ENCODE results near the gene SLC16A10.

Gene SLC16A10

GRCh38 chr6:111276736-111277135, 189.4 kb downstream of the SLC16A10 start:
- Histone ChIP-seq H3K27ac (no peak overlapping the region), H3K4me3 (no peak overlapping the region)

DNA sequence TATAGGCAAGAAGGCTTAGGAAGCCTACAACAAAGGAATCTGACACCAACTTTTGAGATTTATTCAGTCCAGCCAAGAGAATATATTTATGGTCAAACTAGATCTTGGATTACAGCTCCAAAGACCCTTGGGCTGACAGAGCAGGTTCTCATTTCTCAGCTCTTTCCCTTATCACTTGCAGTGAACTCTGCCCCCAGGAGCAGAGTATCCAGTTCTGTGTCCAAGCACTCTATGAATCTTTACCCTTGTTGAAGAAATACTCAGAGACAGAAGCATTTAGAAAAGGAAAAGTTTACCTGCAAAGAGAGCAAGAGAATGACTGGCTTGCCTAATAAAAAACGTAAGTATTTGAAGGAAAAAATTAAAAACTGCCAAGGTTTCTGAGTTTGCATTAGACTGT, 190.5 kb downstream of the SLC16A10 start:
- Histone ChIP-seq H3K27ac (no peak overlapping the region), H3K4me3 (no peak overlapping the region)

- Histone ChIP-seq H3K27ac (no peak overlapping the region), H3K4me3 (no peak overlapping the region)
Measured at GRCh38 chr6:111278731-111279130, 191.4 kb downstream of the SLC16A10 start.

- no peak overlapping the region for H3K4me3 ChIP-seq
Measured at GRCh38 chr6:111280445-111280955, 193.2 kb downstream of the SLC16A10 start.

More at GRCh38 chr6:111280445-111280955, 193.2 kb downstream of the SLC16A10 start:
- no peak overlapping the region for H3K27ac ChIP-seq

Measured in skin epidermis (tissue), 12 donors.